Right lobe of liver (tissue), 4 donors: Measurements from ENCODE around the gene CCR5.

Experiments
- CTCF ChIP-seq, 4 donors: fragments of 200-600 bp in 3 of 4; fragments of 450-650 bp in 1 of 4; IDR thresholded peaks; one replicate each; pipeline versions ENCODE4 v1.5.1 to v1.8.0; 2016 to 2022; ENCODE audit warnings: antibody characterized with exemption in 4 of 4, mild to moderate bottlenecking in 2 of 4
- POLR2A ChIP-seq: fragments of 450-650 bp; IDR thresholded peaks from one replicate; pipeline ENCODE4 v1.6.1; 2017; ENCODE audit warnings: antibody characterized with exemption, mild to moderate bottlenecking
- donor health status: DM: no; HTN: no; CAD: no.
- donor health status: DM: no; HTN: no; CAD: no.
- donor health status: DM: no; HTN: yes; CAD: no.

GRCh38 chr3:46368569-46368968, 2.2 kb upstream of the CCR5 start:
- no peak for TF ChIP-seq POLR2A
- TF ChIP-seq CTCF (IDR thresholded peaks at IDR 0.05), result peak in 2 of 4 donors; percentile 7 to 19
